ENCODE data around the gene FHAD1. TPM values are rescaled to one million over a fixed set of nuclear protein-coding genes. Genes with fewer than 3 reads are reported as not detected.

The FHAD1 gene
- total and polyA plus RNA-seq, 11 donors = 0.06 to 1.1 (median 0.12) TPM; not detected in 4

DNA sequence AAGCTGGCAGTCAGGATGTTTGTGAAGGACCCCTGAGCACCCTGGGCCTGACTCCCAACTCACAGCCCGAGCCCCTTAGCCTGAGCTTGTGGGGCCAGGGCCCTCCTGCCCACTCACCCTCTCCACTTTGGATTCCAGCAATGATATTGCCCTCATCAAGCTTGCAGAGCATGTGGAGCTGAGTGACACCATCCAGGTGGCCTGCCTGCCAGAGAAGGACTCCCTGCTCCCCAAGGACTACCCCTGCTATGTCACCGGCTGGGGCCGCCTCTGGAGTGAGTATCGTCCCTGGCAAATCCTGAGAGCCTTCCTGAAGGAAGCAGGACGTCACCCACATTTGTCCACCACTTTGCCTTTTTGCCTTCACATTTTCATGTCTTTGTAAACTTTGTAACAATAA lies 196.3 kb downstream of the FHAD1 start:
- H3K4me3 ChIP-seq = no peak overlapping the region
- TF ChIP-seq, protein P1, sequence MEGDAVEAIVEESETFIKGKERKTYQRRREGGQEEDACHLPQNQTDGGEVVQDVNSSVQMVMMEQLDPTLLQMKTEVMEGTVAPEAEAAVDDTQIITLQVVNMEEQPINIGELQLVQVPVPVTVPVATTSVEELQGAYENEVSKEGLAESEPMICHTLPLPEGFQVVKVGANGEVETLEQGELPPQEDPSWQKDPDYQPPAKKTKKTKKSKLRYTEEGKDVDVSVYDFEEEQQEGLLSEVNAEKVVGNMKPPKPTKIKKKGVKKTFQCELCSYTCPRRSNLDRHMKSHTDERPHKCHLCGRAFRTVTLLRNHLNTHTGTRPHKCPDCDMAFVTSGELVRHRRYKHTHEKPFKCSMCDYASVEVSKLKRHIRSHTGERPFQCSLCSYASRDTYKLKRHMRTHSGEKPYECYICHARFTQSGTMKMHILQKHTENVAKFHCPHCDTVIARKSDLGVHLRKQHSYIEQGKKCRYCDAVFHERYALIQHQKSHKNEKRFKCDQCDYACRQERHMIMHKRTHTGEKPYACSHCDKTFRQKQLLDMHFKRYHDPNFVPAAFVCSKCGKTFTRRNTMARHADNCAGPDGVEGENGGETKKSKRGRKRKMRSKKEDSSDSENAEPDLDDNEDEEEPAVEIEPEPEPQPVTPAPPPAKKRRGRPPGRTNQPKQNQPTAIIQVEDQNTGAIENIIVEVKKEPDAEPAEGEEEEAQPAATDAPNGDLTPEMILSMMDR (IDR thresholded peaks at IDR 0.05) = no peak
- ATAC-seq = no peak
- no peaks in the 10 kb centered on the region for H3K4me1 ChIP-seq
- no peak overlapping the region for H3K27ac ChIP-seq
- H3K9me3 ChIP-seq = no peaks in the 10 kb centered on the region
- intact Hi-C loops (cut with DNase I) = no loop called here
- H3K36me3 ChIP-seq = no peaks in the 10 kb centered on the region
- 72 to 76% (median 76%) methylated on average over 5 of the region's 5 CpGs for WGBS, 4 donors
- peaks cover 0 to 16% (median 0%) of the 10 kb centered on the region in 9 donors for H3K27me3 ChIP-seq
- DNase-seq = peak in 1 of 5 donors; percentile 28

DNA sequence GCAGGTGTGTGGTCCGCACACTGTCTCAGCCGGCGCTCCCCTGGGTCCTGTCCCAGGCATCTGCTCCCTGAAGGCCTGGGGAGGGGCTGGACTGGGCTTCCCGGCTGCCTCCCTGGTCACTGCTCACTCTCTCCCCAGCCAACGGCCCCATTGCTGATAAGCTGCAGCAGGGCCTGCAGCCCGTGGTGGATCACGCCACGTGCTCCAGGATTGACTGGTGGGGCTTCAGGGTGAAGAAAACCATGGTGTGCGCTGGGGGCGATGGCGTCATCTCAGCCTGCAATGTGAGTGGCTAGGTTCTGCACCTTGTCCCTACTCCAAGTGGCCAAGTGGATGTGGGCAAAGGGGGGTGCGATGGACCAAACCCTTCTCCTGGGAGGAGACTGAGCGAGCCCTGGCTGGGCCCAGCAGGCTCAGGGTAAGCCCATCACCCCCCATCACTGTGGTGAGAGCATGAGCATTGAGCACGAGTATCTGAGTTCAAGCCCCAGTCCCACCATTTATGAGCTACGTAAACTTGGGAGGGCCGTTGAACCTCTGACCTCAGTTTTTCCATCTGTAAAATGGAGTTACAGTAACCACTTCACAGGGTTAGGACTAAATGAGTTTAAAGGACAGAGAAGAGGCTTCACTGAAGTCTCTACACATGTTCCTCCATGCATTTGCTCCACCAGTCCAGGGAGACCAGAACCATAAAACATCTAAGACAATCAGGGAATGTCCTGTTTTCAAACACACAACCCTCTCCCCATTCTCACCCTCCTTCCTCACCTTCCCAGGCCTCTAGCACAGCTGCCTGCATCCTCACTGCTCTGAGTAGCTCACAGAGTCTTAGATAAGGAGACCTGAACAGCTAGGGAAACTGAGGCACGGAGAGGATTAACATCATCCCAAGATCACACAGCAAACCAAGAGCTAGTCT lies 197.7 kb downstream of the FHAD1 start:
- intact Hi-C loops (cut with DNase I) = no loop called here

DNA sequence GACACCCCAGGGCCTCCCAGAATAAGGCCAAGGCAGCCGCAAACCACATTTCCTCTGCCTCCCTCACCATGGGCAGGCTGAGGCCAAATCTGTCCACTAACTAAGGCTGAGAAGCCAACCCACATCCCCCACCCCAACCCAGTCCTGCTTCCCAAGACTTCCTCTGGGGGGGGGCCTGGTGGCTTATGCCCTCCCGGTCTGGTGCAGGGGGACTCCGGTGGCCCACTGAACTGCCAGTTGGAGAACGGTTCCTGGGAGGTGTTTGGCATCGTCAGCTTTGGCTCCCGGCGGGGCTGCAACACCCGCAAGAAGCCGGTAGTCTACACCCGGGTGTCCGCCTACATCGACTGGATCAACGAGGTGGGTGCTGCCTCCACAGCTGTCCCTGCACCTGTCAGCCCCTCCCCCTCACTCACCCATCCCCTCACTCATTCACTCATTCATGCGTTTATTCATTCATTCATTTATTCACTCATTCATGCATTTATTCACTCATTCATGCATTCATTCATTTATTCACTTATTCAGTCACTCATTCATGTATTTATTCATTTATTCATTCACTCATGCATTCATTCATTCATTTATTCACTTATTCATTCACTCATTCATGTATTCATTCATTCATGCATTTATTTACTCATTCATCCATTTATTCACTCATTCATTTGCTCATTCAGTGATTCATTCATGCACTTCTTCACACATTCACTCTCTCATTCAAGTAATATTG lies 198.5 kb downstream of the FHAD1 start:
- no peak overlapping the region for H3K4me3 ChIP-seq
- DNase-seq = peak in 1 of 5 donors; percentile 21
- H3K27ac ChIP-seq = no peak overlapping the region
- WGBS, 4 donors = 81 to 85% (median 83%) methylated on average over 13 to 14 of the region's 14 CpGs
- no peak for TF ChIP-seq POLR2A (IDR thresholded peaks at IDR 0.05)
- TF ChIP-seq, protein P1 (IDR thresholded peaks at IDR 0.05) = no peak
- intact Hi-C loops (cut with DNase I) = no loop called here
- ATAC-seq = no peak
- H3K9me3 ChIP-seq = no peaks in the 10 kb centered on the region
- H3K36me3 ChIP-seq = no peaks in the 10 kb centered on the region
- peaks cover 0 to 16% (median 0%) of the 10 kb centered on the region in 9 donors for H3K27me3 ChIP-seq
- no peaks in the 10 kb centered on the region for H3K4me1 ChIP-seq

More for the DNA sequence above, 197.7 kb downstream of the FHAD1 start:
- Histone ChIP-seq H3K36me3 (no peaks in the 10 kb centered on the region), H3K4me3 (no peak overlapping the region), H3K9me3 (no peaks in the 10 kb centered on the region), H3K27me3 (peaks cover 0 to 16% (median 0%) of the 10 kb centered on the region in 9 donors), H3K4me1 (no peaks in the 10 kb centered on the region), H3K27ac (no peak overlapping the region)
- DNase-seq = no peak
- TF ChIP-seq, protein P1 (IDR thresholded peaks at IDR 0.05) = no peak
- WGBS, 4 donors = 46 to 66% (median 60%) methylated on average over 15 to 17 of the region's 17 CpGs
- peak in 1 of 4 donors; percentile 32 for ATAC-seq

DNA sequence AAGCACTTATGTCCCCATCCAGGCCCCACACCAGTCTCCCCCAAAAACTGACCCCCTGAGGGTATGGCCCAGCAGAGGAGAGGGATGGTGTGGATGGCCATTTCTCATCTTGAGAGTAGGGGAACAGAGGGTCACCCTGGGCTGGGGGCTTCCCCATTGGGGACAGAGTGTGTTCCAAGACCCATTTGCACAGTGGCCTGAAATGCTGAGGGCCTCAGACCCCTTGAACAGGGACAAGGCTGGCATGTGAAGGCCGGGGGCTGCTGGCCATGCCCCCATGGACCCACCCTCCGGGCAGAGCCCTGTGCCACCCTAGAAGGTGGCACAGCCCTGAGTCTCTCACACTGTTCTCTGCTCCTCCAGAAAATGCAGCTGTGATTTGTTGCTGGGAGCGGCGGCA lies 199.2 kb downstream of the FHAD1 start:
- Histone ChIP-seq H3K4me1 (no peaks in the 10 kb centered on the region), H3K27ac (no peak overlapping the region), H3K27me3 (peaks cover 0 to 16% (median 0%) of the 10 kb centered on the region in 9 donors), H3K9me3 (peaks cover 0 to 5% (median 0%) of the 10 kb centered on the region in 12 donors), H3K4me3 (no peak overlapping the region), H3K36me3 (no peaks in the 10 kb centered on the region)
- ATAC-seq (no peak), DNase-seq (peak in 1 of 5 donors; percentile 30)
- TF ChIP-seq POLR2A (IDR thresholded peaks at IDR 0.05) = no peak
- TF ChIP-seq, protein P1 (IDR thresholded peaks at IDR 0.05) = no peak
- intact Hi-C loops (cut with DNase I) = no loop called here
- 86 to 89% (median 88%) methylated on average over 4 of the region's 4 CpGs for WGBS, 4 donors
